OCI-LY3 (cell line): ENCODE measurements around the gene RAP1A.

Experiments
- EZH2phosphoT487 ChIP-seq: fragments of 200-600 bp; shearing (Covaris generic); IDR thresholded peaks from 2 replicates; pipeline ENCODE4 v1.6.1; 2018; ENCODE audit warnings: antibody characterized with exemption, mixed run types, low read depth
- TF ChIP-seq, protein P1 (sequence below): fragments of 200-600, 300-600 bp; sonication (generic); IDR thresholded peaks from 2 replicates; pipeline ENCODE4 v1.5.1; 2014; ENCODE audit warnings: antibody characterized with exemption, low read length, low read depth

DNA sequence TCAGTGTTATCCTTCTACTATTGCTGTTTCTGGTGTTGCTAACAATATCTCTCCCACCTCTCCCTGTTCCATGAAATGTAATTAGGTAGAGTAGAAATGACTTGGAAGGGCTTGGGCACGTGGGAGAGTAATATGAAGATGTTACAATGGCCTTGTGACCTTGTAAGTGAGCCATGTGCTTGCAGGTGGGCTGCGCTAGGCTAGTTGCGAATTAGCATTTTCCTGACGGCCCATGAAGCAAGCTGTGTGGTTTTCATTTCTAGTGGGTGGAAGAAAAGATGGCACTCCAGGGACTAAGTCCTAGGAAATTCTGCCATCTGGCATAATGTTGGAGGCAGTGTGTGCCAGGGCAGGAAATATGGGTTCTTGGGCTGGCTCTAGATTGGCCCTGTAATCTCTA lies 128.4 kb downstream of the RAP1A start:
- TF ChIP-seq, protein P1, sequence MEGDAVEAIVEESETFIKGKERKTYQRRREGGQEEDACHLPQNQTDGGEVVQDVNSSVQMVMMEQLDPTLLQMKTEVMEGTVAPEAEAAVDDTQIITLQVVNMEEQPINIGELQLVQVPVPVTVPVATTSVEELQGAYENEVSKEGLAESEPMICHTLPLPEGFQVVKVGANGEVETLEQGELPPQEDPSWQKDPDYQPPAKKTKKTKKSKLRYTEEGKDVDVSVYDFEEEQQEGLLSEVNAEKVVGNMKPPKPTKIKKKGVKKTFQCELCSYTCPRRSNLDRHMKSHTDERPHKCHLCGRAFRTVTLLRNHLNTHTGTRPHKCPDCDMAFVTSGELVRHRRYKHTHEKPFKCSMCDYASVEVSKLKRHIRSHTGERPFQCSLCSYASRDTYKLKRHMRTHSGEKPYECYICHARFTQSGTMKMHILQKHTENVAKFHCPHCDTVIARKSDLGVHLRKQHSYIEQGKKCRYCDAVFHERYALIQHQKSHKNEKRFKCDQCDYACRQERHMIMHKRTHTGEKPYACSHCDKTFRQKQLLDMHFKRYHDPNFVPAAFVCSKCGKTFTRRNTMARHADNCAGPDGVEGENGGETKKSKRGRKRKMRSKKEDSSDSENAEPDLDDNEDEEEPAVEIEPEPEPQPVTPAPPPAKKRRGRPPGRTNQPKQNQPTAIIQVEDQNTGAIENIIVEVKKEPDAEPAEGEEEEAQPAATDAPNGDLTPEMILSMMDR, result no peak
- no peak for TF ChIP-seq EZH2phosphoT487
